HFFc6 (cell line): ENCODE results near the gene POLR1A. TPM values are rescaled to one million over a fixed set of nuclear protein-coding genes. Genes with fewer than 3 reads are reported as not detected.

Source experiments
- DNase-seq: peaks from one replicate; pipeline ENCODE4 v3.0.0-alpha.2; 2018
- H3K27ac Mint-ChIP-seq: 2 replicates; pipeline ENCODE4 v1.8.0; 2020; ENCODE audit warnings: mild to moderate bottlenecking, mixed read lengths
- H3K27me3 Mint-ChIP-seq: 2 replicates; pipeline ENCODE4 v1.8.0; 2021; ENCODE audit warnings: mild to moderate bottlenecking, moderate library complexity, mixed read lengths; ENCODE audit not compliant: insufficient read depth
- H3K36me3 Mint-ChIP-seq: 2 replicates; pipeline ENCODE4 v1.8.0; 2021; ENCODE audit warnings: low read depth, mixed read lengths
- H3K4me1 Mint-ChIP-seq: 2 replicates; pipeline ENCODE4 v1.8.0; 2020; ENCODE audit warnings: low read depth, mixed read lengths
- H3K4me3 Mint-ChIP-seq: 2 replicates; pipeline ENCODE4 v1.8.0; 2020; ENCODE audit warnings: mild to moderate bottlenecking, moderate library complexity, mixed read lengths
- H3K9me3 Mint-ChIP-seq: 2 replicates; pipeline ENCODE4 v1.8.0; 2020; ENCODE audit warnings: mild to moderate bottlenecking, mixed read lengths
- total RNA-seq, 6 experiments: library from RNA; stranded (reverse); fragmentation: NEBNext Ultra II Directional; extraction: Animal tissue kit (Norgen Biotek cat#: 25700); gene quantifications; 2 replicates in 1 of 6; 3 replicates in 5 of 6; pipeline ENCODE4 v1.2.3, GENCODE V29; 2021
- TF ChIP-seq, protein P1 (sequence below): fragments of 200-600 bp; sonication (generic); IDR thresholded peaks from 2 replicates; pipeline ENCODE4 v1.5.0; 2021; ENCODE audit warnings: antibody characterized with exemption, mild to moderate bottlenecking

POLR1A gene
- total RNA-seq, 6 experiments from 2014 or later = 32.2 to 37.6 (median 34.8) TPM

- TF ChIP-seq, protein P1, sequence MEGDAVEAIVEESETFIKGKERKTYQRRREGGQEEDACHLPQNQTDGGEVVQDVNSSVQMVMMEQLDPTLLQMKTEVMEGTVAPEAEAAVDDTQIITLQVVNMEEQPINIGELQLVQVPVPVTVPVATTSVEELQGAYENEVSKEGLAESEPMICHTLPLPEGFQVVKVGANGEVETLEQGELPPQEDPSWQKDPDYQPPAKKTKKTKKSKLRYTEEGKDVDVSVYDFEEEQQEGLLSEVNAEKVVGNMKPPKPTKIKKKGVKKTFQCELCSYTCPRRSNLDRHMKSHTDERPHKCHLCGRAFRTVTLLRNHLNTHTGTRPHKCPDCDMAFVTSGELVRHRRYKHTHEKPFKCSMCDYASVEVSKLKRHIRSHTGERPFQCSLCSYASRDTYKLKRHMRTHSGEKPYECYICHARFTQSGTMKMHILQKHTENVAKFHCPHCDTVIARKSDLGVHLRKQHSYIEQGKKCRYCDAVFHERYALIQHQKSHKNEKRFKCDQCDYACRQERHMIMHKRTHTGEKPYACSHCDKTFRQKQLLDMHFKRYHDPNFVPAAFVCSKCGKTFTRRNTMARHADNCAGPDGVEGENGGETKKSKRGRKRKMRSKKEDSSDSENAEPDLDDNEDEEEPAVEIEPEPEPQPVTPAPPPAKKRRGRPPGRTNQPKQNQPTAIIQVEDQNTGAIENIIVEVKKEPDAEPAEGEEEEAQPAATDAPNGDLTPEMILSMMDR = no peak
- Mint-ChIP-seq H3K27ac (no peak overlapping the region), H3K27me3 (no peaks in the 10 kb centered on the region; the same call in 1 of the 2 replicates), H3K4me3 (no peak overlapping the region), H3K9me3 (no peaks in the 10 kb centered on the region), H3K36me3 (peaks cover 66% of the 10 kb centered on the region), H3K4me1 (no peaks in the 10 kb centered on the region)
- DNase-seq = no peak
Measured at GRCh38 chr2:86135653-86136052, 30.0 kb upstream of the POLR1A start.

GRCh38 chr2:86134709-86135108, 29.0 kb upstream of the POLR1A start:
- TF ChIP-seq, protein P1 = no peak
- no peaks in the 10 kb centered on the region for H3K9me3 Mint-ChIP-seq
- no peak overlapping the region for H3K4me3 Mint-ChIP-seq
- no peaks in the 10 kb centered on the region for H3K4me1 Mint-ChIP-seq
- no peak overlapping the region for H3K27ac Mint-ChIP-seq
- no peaks in the 10 kb centered on the region; the same call in none of the 2 replicates for H3K27me3 Mint-ChIP-seq
- H3K36me3 Mint-ChIP-seq = peaks cover 65% of the 10 kb centered on the region
- DNase-seq = no peak

GRCh38 chr2:86124683-86125082, 19.0 kb upstream of the POLR1A start:
- Mint-ChIP-seq H3K4me1 (no peaks in the 10 kb centered on the region), H3K9me3 (no peaks in the 10 kb centered on the region), H3K27me3 (peaks cover 2% of the 10 kb centered on the region; the same call in 1 of the 2 replicates), H3K36me3 (peaks cover 38% of the 10 kb centered on the region), H3K27ac (no peak overlapping the region), H3K4me3 (no peak overlapping the region)
- no peak for DNase-seq
- TF ChIP-seq, protein P1 = no peak

DNA sequence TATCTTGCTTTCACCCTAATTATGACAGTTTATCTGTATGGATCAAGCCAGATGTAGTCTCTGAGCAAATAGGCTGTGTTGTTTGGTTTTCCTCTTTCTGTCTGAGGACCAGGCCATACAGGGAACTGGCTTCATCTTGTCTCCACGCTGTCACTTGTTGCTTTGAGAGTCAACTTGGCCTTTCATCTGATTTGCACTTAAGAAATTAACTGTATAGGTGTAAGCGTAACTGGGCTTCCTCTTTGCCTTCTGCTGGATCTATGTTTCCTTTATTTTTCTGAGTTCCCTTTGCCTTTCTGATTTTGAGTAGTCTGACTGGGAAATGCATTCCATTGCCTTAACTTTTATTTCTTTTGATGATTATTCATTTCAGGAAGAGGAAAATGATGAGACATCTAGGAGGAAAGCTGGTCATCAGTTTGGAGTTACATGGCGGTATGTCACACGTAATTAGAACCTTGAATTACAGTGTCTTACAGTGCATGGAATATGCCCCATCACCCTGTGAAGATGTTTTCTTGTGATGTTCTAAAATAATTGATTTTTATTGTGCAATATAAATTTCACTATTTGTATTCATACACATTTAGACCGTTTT, 17.7 kb upstream of the POLR1A start:
- TF ChIP-seq, protein P1 = no peak
- Mint-ChIP-seq H3K36me3 (peaks cover 47% of the 10 kb centered on the region), H3K27ac (no peak overlapping the region), H3K27me3 (peaks cover 2% of the 10 kb centered on the region; the same call in 1 of the 2 replicates), H3K9me3 (no peaks in the 10 kb centered on the region), H3K4me3 (no peak overlapping the region), H3K4me1 (no peaks in the 10 kb centered on the region)
- no peak for DNase-seq

GRCh38 chr2:86118130-86118529, 12.4 kb upstream of the POLR1A start:
- TF ChIP-seq, protein P1 = no peak
- no peak overlapping the region for H3K27ac Mint-ChIP-seq
- no peak for DNase-seq
- no peak overlapping the region for H3K4me3 Mint-ChIP-seq
- H3K9me3 Mint-ChIP-seq = no peaks in the 10 kb centered on the region
- H3K27me3 Mint-ChIP-seq = peaks cover 2% of the 10 kb centered on the region; the same call in 1 of the 2 replicates
- H3K4me1 Mint-ChIP-seq = peaks cover 24% of the 10 kb centered on the region
- H3K36me3 Mint-ChIP-seq = peaks cover 59% of the 10 kb centered on the region
